Measurements from ENCODE around the gene FAR1.
A peak's percentile ranks its signal among the peaks of the same experiment; 100 is the strongest.
"Not testable (repeated sequence)": the region's sequence is repeated elsewhere in the genome, so short reads cannot be mapped to it uniquely, and the experiment has no call there.

FAR1 gene, protein sequence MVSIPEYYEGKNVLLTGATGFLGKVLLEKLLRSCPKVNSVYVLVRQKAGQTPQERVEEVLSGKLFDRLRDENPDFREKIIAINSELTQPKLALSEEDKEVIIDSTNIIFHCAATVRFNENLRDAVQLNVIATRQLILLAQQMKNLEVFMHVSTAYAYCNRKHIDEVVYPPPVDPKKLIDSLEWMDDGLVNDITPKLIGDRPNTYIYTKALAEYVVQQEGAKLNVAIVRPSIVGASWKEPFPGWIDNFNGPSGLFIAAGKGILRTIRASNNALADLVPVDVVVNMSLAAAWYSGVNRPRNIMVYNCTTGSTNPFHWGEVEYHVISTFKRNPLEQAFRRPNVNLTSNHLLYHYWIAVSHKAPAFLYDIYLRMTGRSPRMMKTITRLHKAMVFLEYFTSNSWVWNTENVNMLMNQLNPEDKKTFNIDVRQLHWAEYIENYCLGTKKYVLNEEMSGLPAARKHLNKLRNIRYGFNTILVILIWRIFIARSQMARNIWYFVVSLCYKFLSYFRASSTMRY

DNA sequence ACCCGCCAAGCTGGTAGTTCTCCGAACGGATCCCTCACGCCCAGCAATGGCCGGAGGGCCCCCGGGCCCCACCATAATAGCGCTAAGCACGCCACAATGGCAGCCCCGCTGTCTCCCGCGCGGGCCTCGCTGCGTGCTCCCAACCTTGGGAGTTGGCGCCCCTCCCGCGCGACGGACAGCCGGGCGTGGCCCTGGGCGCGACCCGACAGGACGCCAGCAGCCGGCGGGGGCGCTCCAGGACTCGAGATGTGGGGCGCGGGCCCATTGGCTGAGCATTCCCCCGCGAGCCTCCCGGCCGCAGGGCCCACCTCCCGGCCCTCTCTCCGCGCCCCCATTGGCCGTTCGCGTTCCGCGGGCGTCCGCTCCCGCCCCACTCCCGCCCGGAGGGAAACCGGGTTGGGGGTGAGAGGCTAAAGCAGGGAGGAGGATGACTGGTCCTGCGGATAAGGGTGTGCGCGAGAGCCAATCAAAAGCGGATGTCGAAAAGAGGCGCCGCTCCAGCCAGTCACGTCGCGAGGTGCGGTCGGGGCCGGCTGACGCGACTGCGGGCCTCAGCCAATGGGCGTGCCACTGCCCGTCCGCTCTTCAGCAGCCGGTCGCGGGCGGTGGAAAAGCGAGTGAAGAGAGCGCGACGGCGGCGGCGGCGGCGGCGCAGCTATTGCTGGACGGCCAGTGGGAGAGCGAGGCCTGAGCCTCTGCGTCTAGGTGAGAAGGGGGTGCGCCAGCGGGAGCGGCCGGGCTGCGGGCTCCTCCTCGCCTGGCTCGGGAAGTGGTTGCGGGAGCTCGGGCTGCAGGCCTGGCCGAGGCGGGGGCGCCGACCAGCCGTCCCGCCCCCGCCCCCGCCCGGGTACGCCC lies at the start of gene FAR1:
Gene FAR1 (plus strand): TSS at position 567 of the 855 bp plus-strand sequence. CDS start 26,098 bp downstream, outside the sequence.
- Histone ChIP-seq H3K36me3 (ENCODE audit: control insufficient read depth, insufficient read depth, low read length) (no peaks in the 10 kb centered on the region), H3K4me3 (ENCODE audit: low read length) (peak within 1 kb of the TSS; percentile 96), H3K9ac (ENCODE audit: low read length) (peak within 1 kb of the TSS; percentile 91), H3K27me3 (ENCODE audit: control insufficient read depth, insufficient read depth, low read length) (no peaks in the 10 kb centered on the region), H3K9me3 (ENCODE audit: control insufficient read depth, low read length) (no peaks in the 10 kb centered on the region), H3K4me1 (ENCODE audit: control insufficient read depth, insufficient read depth, low read length) (peaks cover 12% of the 10 kb centered on the region)

- Histone ChIP-seq H3K9ac (ENCODE audit: low read length) (no peak overlapping the region), H3K36me3 (ENCODE audit: control insufficient read depth, insufficient read depth, low read length) (no peaks in the 10 kb centered on the region), H3K9me3 (ENCODE audit: control insufficient read depth, low read length) (no peaks in the 10 kb centered on the region), H3K4me3 (ENCODE audit: low read length) (no peak overlapping the region), H3K4me1 (ENCODE audit: control insufficient read depth, insufficient read depth, low read length) (no peaks in the 10 kb centered on the region), H3K27me3 (ENCODE audit: control insufficient read depth, insufficient read depth, low read length) (no peaks in the 10 kb centered on the region)
These were observed 48.4 kb upstream of the FAR1 start for GRCh38 chr11:13620063-13620462.

GRCh38 chr11:13626818-13627217 lies 41.6 kb upstream of the FAR1 start:
- not testable (repeated sequence) for H3K4me3 ChIP-seq (ENCODE audit: low read length); H3K9ac ChIP-seq (ENCODE audit: low read length); H3K9me3 ChIP-seq (ENCODE audit: control insufficient read depth, low read length); H3K4me1 ChIP-seq (ENCODE audit: control insufficient read depth, insufficient read depth, low read length); H3K27me3 ChIP-seq (ENCODE audit: control insufficient read depth, insufficient read depth, low read length); H3K36me3 ChIP-seq (ENCODE audit: control insufficient read depth, insufficient read depth, low read length)

- not testable (repeated sequence) for H3K36me3 ChIP-seq (ENCODE audit: control insufficient read depth, insufficient read depth, low read length); H3K9ac ChIP-seq (ENCODE audit: low read length); H3K27me3 ChIP-seq (ENCODE audit: control insufficient read depth, insufficient read depth, low read length); H3K4me1 ChIP-seq (ENCODE audit: control insufficient read depth, insufficient read depth, low read length); H3K9me3 ChIP-seq (ENCODE audit: control insufficient read depth, low read length); H3K4me3 ChIP-seq (ENCODE audit: low read length)
These were observed 39.8 kb upstream of the FAR1 start for GRCh38 chr11:13628634-13629033.

- H3K4me1 ChIP-seq (ENCODE audit: control insufficient read depth, insufficient read depth, low read length), result no peaks in the 10 kb centered on the region
- no peaks in the 10 kb centered on the region for H3K9me3 ChIP-seq (ENCODE audit: control insufficient read depth, low read length)
- no peaks in the 10 kb centered on the region for H3K27me3 ChIP-seq (ENCODE audit: control insufficient read depth, insufficient read depth, low read length)
- H3K9ac ChIP-seq (ENCODE audit: low read length), result no peak overlapping the region
- no peaks in the 10 kb centered on the region for H3K36me3 ChIP-seq (ENCODE audit: control insufficient read depth, insufficient read depth, low read length)
- H3K4me3 ChIP-seq (ENCODE audit: low read length), result no peak overlapping the region
These were observed 38.7 kb upstream of the FAR1 start for GRCh38 chr11:13629779-13630178.

DNA sequence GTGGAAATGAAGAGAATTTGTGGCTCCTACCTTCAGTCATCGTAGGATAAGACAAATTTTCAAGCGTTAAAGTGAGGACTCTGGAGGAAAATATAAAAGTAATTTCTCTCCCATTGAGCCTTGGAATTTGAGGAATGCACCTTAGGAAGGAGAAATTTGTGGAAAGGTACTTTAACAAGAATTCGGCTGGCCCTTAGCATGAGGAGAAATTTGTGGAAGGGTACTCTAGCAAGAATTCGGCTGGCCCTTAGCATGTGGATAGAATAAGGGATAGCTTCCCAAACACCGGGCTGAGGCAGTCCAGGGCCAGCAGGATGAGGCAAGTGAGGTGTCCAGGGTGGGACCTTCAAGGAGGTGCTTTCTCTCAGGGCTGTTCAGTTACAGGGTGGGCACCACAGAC lies 33.2 kb upstream of the FAR1 start:
- Histone ChIP-seq H3K4me3 (ENCODE audit: low read length) (no peak overlapping the region), H3K9ac (ENCODE audit: low read length) (no peak overlapping the region), H3K27me3 (ENCODE audit: control insufficient read depth, insufficient read depth, low read length) (no peaks in the 10 kb centered on the region)

DNA sequence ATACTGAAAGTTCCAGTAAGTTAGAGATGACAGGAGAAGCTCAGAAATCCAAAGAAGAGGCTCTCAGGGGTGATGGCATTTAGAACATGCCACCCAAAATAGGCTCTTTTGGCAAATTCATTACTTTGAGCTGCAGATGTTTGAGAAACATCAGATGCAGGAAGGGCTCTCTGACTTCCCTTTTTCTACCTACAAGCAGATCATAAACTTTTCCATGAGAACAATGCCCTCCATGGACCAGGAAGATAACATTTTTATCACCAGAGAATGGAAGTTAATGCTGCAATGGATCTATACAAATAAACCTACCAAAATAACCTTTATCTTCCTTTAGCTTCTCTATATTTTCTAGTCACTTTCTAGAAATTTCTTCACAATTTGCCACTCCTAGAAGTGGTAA lies 32.7 kb upstream of the FAR1 start:
- H3K4me1 ChIP-seq (ENCODE audit: control insufficient read depth, insufficient read depth, low read length), result no peaks in the 10 kb centered on the region

More for the DNA sequence above, 33.2 kb upstream of the FAR1 start:
- H3K9me3 ChIP-seq (ENCODE audit: control insufficient read depth, low read length), result no peaks in the 10 kb centered on the region
- H3K4me1 ChIP-seq (ENCODE audit: control insufficient read depth, insufficient read depth, low read length), result no peaks in the 10 kb centered on the region
- no peaks in the 10 kb centered on the region for H3K36me3 ChIP-seq (ENCODE audit: control insufficient read depth, insufficient read depth, low read length)

DNA sequence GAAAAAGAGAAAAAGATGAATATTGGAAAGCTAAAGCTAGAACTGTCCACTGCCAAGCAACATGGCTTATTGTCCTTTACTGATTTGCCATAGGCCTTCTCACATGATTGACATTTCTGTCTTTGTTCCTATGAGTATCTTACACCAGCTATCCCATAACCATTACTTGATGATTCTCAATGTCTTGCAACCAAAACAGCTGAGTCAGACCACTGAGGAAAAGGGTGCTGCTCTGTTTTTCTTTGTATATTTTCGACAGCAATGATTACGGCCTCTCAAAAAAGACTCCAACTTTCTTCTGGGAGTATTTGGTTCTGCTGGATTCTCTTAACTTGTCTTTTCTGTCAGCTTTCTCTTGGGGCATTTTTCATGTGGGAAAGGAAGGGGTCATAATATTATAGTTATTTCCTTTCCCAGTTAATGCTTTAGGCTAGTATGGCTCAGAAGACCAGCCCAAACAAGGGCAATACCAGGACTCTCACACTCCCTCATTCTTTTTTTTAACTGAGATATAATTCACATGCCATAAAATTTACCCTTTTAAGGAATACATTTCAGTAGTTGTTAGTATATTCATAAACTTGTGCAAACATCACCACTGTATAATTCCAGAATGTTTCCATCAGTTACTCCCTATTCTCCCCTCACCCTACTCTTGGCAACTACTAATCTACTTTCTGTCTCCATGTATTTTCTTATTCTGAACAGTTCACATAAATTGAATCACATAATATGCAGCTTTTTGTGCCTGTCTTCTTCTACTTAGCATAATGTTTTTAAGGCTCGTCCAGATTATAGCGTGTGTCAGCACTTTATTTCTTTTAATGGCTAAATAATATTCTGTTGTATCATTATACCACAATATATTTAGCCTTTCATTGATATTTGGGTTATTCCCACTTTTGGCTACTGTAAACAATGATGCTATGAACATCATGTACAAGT lies 31.1 kb upstream of the FAR1 start:
- Histone ChIP-seq H3K9me3 (ENCODE audit: control insufficient read depth, low read length) (no peaks in the 10 kb centered on the region), H3K4me1 (ENCODE audit: control insufficient read depth, insufficient read depth, low read length) (peaks cover 6% of the 10 kb centered on the region), H3K9ac (ENCODE audit: low read length) (no peak overlapping the region), H3K4me3 (ENCODE audit: low read length) (no peak overlapping the region), H3K27me3 (ENCODE audit: control insufficient read depth, insufficient read depth, low read length) (no peaks in the 10 kb centered on the region), H3K36me3 (ENCODE audit: control insufficient read depth, insufficient read depth, low read length) (no peaks in the 10 kb centered on the region)

More for the DNA sequence above, 32.7 kb upstream of the FAR1 start:
- H3K36me3 ChIP-seq (ENCODE audit: control insufficient read depth, insufficient read depth, low read length), result no peaks in the 10 kb centered on the region
- no peaks in the 10 kb centered on the region for H3K9me3 ChIP-seq (ENCODE audit: control insufficient read depth, low read length)
- no peaks in the 10 kb centered on the region for H3K27me3 ChIP-seq (ENCODE audit: control insufficient read depth, insufficient read depth, low read length)
- no peak overlapping the region for H3K9ac ChIP-seq (ENCODE audit: low read length)
- H3K4me3 ChIP-seq (ENCODE audit: low read length), result no peak overlapping the region

DNA sequence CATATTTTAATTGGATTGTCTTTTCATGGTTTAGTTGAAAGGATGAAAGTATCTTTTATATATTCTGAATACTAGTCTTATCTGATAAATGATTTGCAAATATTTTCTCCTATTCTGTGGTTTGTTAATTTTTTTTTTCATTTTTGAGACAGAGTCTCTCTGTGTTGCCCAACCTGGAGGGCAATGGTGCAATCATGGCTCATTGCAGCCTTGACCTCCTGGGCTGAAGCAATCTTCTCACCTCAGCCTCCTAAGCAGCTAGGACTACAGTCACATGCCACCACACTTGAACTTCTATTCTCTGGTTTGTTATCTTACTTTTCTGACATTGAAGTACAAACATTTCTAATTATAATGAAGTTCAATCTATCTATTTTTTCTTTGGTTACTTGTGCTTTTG lies 30.0 kb upstream of the FAR1 start:
- Histone ChIP-seq H3K9me3 (ENCODE audit: control insufficient read depth, low read length) (no peaks in the 10 kb centered on the region), H3K36me3 (ENCODE audit: control insufficient read depth, insufficient read depth, low read length) (no peaks in the 10 kb centered on the region), H3K4me1 (ENCODE audit: control insufficient read depth, insufficient read depth, low read length) (peaks cover 9% of the 10 kb centered on the region), H3K4me3 (ENCODE audit: low read length) (no peak overlapping the region), H3K9ac (ENCODE audit: low read length) (no peak overlapping the region), H3K27me3 (ENCODE audit: control insufficient read depth, insufficient read depth, low read length) (no peaks in the 10 kb centered on the region)

DNA sequence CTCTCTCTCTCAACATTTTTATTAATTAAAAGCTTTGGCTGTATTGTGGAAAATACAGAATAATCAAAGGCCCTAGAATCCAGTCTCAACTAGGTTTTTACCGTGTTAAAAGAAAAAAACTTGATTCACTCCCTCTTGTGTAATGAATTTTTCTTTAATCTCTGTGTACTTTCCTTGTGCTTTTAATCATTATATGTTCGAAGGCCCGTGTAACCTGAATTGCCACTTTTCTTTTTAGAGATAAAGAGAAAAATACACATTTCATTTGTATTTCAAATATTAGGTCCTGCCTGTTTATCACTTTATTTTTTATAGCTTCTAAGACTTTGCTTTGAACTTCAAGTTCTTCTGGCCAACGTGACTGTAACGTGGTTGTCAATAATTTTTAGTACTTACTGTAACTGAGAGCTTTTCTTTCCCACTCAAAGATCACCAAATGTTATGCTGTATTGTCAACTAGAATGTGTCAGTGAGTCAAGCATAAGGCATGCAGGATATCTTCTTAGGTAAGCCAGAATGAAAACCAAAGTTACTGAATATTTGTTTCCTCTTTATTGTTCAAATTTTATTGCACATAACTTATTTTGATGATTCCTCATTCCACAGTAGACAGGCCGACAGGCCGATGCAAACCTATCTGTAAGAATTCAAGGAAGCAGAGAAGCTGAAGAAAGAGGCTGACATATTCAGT lies 23.3 kb upstream of the FAR1 start:
- Histone ChIP-seq H3K4me1 (ENCODE audit: control insufficient read depth, insufficient read depth, low read length) (peaks cover 39% of the 10 kb centered on the region), H3K36me3 (ENCODE audit: control insufficient read depth, insufficient read depth, low read length) (no peaks in the 10 kb centered on the region), H3K4me3 (ENCODE audit: low read length) (no peak overlapping the region), H3K27me3 (ENCODE audit: control insufficient read depth, insufficient read depth, low read length) (no peaks in the 10 kb centered on the region), H3K9me3 (ENCODE audit: control insufficient read depth, low read length) (no peaks in the 10 kb centered on the region), H3K9ac (ENCODE audit: low read length) (no peak overlapping the region)

DNA sequence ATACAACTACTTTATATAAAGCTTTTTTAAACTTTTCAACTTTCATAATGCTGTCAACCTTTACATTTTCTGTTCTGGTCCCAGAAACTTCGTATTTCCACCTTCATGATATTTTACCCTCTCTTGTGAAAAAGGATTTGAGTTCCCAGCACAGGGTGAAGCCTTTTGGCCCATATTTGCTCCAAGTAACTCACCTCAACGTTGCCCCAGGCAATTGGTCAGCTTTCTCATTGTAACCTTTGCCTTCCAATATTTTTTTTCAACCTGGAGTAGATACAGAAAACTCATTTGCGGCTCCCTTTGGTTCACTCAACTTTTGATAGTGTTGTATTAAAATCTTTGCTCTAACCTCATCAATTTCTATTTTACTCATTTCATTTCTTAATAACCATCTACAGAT lies 21.1 kb upstream of the FAR1 start:
- Histone ChIP-seq H3K36me3 (ENCODE audit: control insufficient read depth, insufficient read depth, low read length) (no peaks in the 10 kb centered on the region), H3K4me1 (ENCODE audit: control insufficient read depth, insufficient read depth, low read length) (peaks cover 32% of the 10 kb centered on the region), H3K9me3 (ENCODE audit: control insufficient read depth, low read length) (no peaks in the 10 kb centered on the region), H3K9ac (ENCODE audit: low read length) (no peak overlapping the region), H3K27me3 (ENCODE audit: control insufficient read depth, insufficient read depth, low read length) (no peaks in the 10 kb centered on the region), H3K4me3 (ENCODE audit: low read length) (no peak overlapping the region)

All from mucosa of stomach (tissue), 1 donor.